AG10803 (cell line): ENCODE data around the gene RASA3.

ENCODE experiments used
- DNase-seq: peaks from one replicate; pipeline ENCODE4 v3.0.0; 2010; ENCODE audit warnings: low read depth
- H3K4me3 ChIP-seq: 2 replicates; pipeline ENCODE4 v1.5.1; 2011; ENCODE audit warnings: mild to moderate bottlenecking, low read length, control low read depth
- CTCF ChIP-seq: conservative IDR thresholded peaks from 2 replicates; pipeline ENCODE4 v1.5.1; 2011; ENCODE audit warnings: mild to moderate bottlenecking, low read length, control low read depth, inconsistent platforms

Gene RASA3

GRCh38 chr13:114154476-114154875, 22.1 kb upstream of the RASA3 start:
- TF ChIP-seq CTCF = no peak
- no peak for DNase-seq
- no peak overlapping the region for H3K4me3 ChIP-seq

- no peak overlapping the region for H3K4me3 ChIP-seq
- no peak for TF ChIP-seq CTCF
- DNase-seq = no peak
These were observed 21.2 kb upstream of the RASA3 start for GRCh38 chr13:114153485-114154080.

DNA sequence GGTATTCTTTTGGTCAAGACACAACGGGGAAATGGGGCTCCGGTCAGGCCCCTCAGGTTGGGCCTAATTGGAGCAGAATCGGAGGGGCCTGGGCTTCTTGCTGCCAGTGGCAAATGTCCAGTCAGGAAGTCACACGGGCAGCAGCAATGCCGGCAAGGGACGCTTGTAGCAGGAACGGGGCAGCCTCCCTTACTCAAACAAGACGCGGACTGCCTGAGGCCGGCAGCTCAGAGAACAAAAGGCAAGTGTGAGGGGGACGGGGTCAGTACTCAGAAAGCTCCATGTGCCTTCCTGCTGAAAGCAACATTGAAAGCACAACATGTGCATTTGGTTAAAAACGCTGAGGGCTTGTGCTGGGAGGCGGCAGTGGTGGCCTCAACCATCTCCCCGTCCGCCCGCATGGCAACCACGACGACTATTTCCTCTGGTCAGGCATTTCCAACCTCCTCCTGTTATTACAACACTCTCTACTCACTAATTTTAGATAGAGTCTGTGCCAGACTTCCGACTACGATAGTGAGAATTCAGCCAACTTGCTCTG, 20.5 kb upstream of the RASA3 start:
- DNase-seq = peak; percentile 89
- no peak overlapping the region for H3K4me3 ChIP-seq
- TF ChIP-seq CTCF = no peak

GRCh38 chr13:114152285-114152645, 19.8 kb upstream of the RASA3 start:
- DNase-seq = no peak
- H3K4me3 ChIP-seq = no peak overlapping the region
- no peak for TF ChIP-seq CTCF

DNA sequence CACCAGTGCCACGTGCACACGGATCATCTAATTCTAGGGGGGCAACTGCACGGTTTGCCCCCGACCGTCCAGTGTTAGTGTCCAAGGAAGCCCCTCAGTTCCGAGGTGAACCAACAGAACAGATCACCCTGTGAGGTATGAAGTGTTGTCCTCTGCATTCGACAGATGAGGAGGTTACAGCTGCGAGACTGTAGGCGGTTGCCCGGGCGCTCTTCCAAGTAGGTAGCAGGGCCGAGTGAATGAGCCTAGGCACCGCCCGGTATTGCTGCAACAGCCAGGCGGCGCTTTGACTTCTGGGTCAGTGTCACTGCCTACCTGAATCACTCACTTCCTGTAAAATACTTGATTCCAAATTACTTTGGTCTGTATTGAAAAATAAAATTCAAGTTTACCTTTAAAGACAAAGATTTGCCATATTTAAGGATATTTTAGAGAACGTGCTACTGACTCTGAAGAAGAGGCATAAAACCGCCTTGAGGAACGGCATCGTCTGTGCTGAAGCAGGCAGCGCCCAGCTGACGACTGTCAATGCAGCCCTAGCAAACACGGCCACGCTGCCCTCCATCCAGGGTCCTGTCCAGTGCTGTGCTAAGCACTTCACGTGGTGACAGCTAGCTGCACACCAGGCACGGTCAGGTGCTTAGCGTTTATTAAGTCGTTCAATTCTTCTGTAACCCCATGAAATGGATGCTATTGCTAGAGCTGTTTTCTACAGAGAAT, 19.3 kb upstream of the RASA3 start:
- H3K4me3 ChIP-seq = no peak overlapping the region
- TF ChIP-seq CTCF = no peak
- no peak for DNase-seq

- no peak overlapping the region for H3K4me3 ChIP-seq
- no peak for TF ChIP-seq CTCF
- DNase-seq = no peak
These were observed 18.6 kb upstream of the RASA3 start for GRCh38 chr13:114151031-114151430.
